Stimulated activated memory B cell treated with anti-CD40 and anti-IgM and Interleukin-4, amounts not matched to agents 10 μg/mL and 1 μg/mL and 100 μg/mL, for 72 hours (primary cell): ENCODE measurements around the gene CCDC80.
"Not testable (repeated sequence)": the region's sequence is repeated elsewhere in the genome, so short reads cannot be mapped to it uniquely, and the experiment has no call there.

Experiments
- ATAC-seq: fragments of 150-1000 bp; cut with Tn5 transposase; 2 replicates; pipeline ENCODE4 v1.10.0; 2021
- H3K27ac Mint-ChIP-seq: one replicate; pipeline ENCODE4 v1.8.0; 2022; ENCODE audit warnings: mild to moderate bottlenecking, mixed read lengths
- H3K27me3 Mint-ChIP-seq: one replicate; pipeline ENCODE4 v1.8.0; 2022; ENCODE audit warnings: mixed read lengths
- H3K36me3 Mint-ChIP-seq: one replicate; pipeline ENCODE4 v1.8.0; 2022; ENCODE audit warnings: mixed read lengths
- H3K4me1 Mint-ChIP-seq: one replicate; pipeline ENCODE4 v1.8.0; 2022; ENCODE audit warnings: mixed read lengths
- H3K4me3 Mint-ChIP-seq: one replicate; pipeline ENCODE4 v1.8.0; 2022; ENCODE audit warnings: mild to moderate bottlenecking, moderate library complexity, mixed read lengths
- H3K9me3 Mint-ChIP-seq: one replicate; pipeline ENCODE4 v1.8.0; 2022; ENCODE audit warnings: mixed read lengths

The CCDC80 gene

GRCh38 chr3:112675349-112675748 lies 34.4 kb upstream of the CCDC80 start:
- H3K27me3 Mint-ChIP-seq = no peaks in the 10 kb centered on the region
- ATAC-seq = no peak
- H3K4me1 Mint-ChIP-seq = peaks cover 33% of the 10 kb centered on the region
- H3K4me3 Mint-ChIP-seq = no peak overlapping the region
- no peaks in the 10 kb centered on the region for H3K36me3 Mint-ChIP-seq
- H3K9me3 Mint-ChIP-seq = no peaks in the 10 kb centered on the region
- H3K27ac Mint-ChIP-seq = no peak overlapping the region

- no peak for ATAC-seq
- Mint-ChIP-seq H3K9me3 (no peaks in the 10 kb centered on the region), H3K27me3 (peaks cover 14% of the 10 kb centered on the region), H3K4me1 (peaks cover 32% of the 10 kb centered on the region), H3K36me3 (no peaks in the 10 kb centered on the region), H3K4me3 (no peak overlapping the region), H3K27ac (no peak overlapping the region)
Observed at GRCh38 chr3:112672716-112673541, 32.0 kb upstream of the CCDC80 start.

- no peak for ATAC-seq
- no peak overlapping the region for H3K4me3 Mint-ChIP-seq
- H3K9me3 Mint-ChIP-seq = no peaks in the 10 kb centered on the region
- H3K27me3 Mint-ChIP-seq = peaks cover 14% of the 10 kb centered on the region
- peaks cover 24% of the 10 kb centered on the region for H3K4me1 Mint-ChIP-seq
- no peaks in the 10 kb centered on the region for H3K36me3 Mint-ChIP-seq
- no peak overlapping the region for H3K27ac Mint-ChIP-seq
Observed at GRCh38 chr3:112671930-112672715, 31.2 kb upstream of the CCDC80 start.

GRCh38 chr3:112670824-112671223 lies 29.9 kb upstream of the CCDC80 start:
- Mint-ChIP-seq H3K4me1 (peaks cover 11% of the 10 kb centered on the region), H3K27me3 (peaks cover 14% of the 10 kb centered on the region)

GRCh38 chr3:112667599-112667998 lies 26.7 kb upstream of the CCDC80 start:
- H3K9me3 Mint-ChIP-seq = no peaks in the 10 kb centered on the region
- H3K27ac Mint-ChIP-seq = no peak overlapping the region
- no peak for ATAC-seq
- no peaks in the 10 kb centered on the region for H3K36me3 Mint-ChIP-seq
- peaks cover 24% of the 10 kb centered on the region for H3K27me3 Mint-ChIP-seq
- H3K4me3 Mint-ChIP-seq = no peak overlapping the region
- peaks cover 4% of the 10 kb centered on the region for H3K4me1 Mint-ChIP-seq

More at GRCh38 chr3:112670824-112671223, 29.9 kb upstream of the CCDC80 start:
- Mint-ChIP-seq H3K36me3 (no peaks in the 10 kb centered on the region), H3K9me3 (no peaks in the 10 kb centered on the region), H3K27ac (no peak overlapping the region), H3K4me3 (no peak overlapping the region)
- no peak for ATAC-seq

- not testable (repeated sequence) for H3K4me3 Mint-ChIP-seq, ATAC-seq, H3K36me3 Mint-ChIP-seq, H3K9me3 Mint-ChIP-seq, H3K27ac Mint-ChIP-seq, H3K4me1 Mint-ChIP-seq
- peaks cover 24% of the 10 kb centered on the region for H3K27me3 Mint-ChIP-seq
Observed at GRCh38 chr3:112665009-112665408, 24.1 kb upstream of the CCDC80 start.

GRCh38 chr3:112656043-112656442 lies 15.1 kb upstream of the CCDC80 start:
- Mint-ChIP-seq H3K4me1 (no peaks in the 10 kb centered on the region), H3K9me3 (peaks cover 3% of the 10 kb centered on the region), H3K4me3 (no peak overlapping the region), H3K27me3 (no peaks in the 10 kb centered on the region), H3K27ac (no peak overlapping the region), H3K36me3 (no peaks in the 10 kb centered on the region)
- ATAC-seq = no peak

- Mint-ChIP-seq H3K4me3 (no peak overlapping the region), H3K27me3 (no peaks in the 10 kb centered on the region), H3K9me3 (peaks cover 1% of the 10 kb centered on the region), H3K36me3 (no peaks in the 10 kb centered on the region), H3K4me1 (no peaks in the 10 kb centered on the region), H3K27ac (no peak overlapping the region)
- no peak for ATAC-seq
Observed at GRCh38 chr3:112654979-112655378, 14.0 kb upstream of the CCDC80 start.

GRCh38 chr3:112654492-112654891 lies 13.5 kb upstream of the CCDC80 start:
- Mint-ChIP-seq H3K36me3 (no peaks in the 10 kb centered on the region), H3K9me3 (no peaks in the 10 kb centered on the region), H3K27me3 (no peaks in the 10 kb centered on the region), H3K4me1 (no peaks in the 10 kb centered on the region), H3K4me3 (no peak overlapping the region), H3K27ac (no peak overlapping the region)
- ATAC-seq = no peak

- Mint-ChIP-seq H3K9me3 (no peaks in the 10 kb centered on the region), H3K36me3 (no peaks in the 10 kb centered on the region), H3K4me1 (peaks cover 2% of the 10 kb centered on the region), H3K4me3 (no peak overlapping the region), H3K27me3 (no peaks in the 10 kb centered on the region), H3K27ac (no peak overlapping the region)
- no peak for ATAC-seq
Observed at GRCh38 chr3:112653881-112654300, 12.9 kb upstream of the CCDC80 start.

- ATAC-seq = no peak
- H3K4me3 Mint-ChIP-seq = no peak overlapping the region
- peaks cover 7% of the 10 kb centered on the region for H3K4me1 Mint-ChIP-seq
- no peaks in the 10 kb centered on the region for H3K9me3 Mint-ChIP-seq
- no peak overlapping the region for H3K27ac Mint-ChIP-seq
- H3K36me3 Mint-ChIP-seq = no peaks in the 10 kb centered on the region
- H3K27me3 Mint-ChIP-seq = no peaks in the 10 kb centered on the region
Observed at GRCh38 chr3:112653209-112653871, 12.4 kb upstream of the CCDC80 start.

- no peak overlapping the region for H3K27ac Mint-ChIP-seq
- no peak for ATAC-seq
- no peak overlapping the region for H3K4me3 Mint-ChIP-seq
- peaks cover 8% of the 10 kb centered on the region for H3K27me3 Mint-ChIP-seq
- H3K9me3 Mint-ChIP-seq = no peaks in the 10 kb centered on the region
- H3K36me3 Mint-ChIP-seq = no peaks in the 10 kb centered on the region
- peaks cover 7% of the 10 kb centered on the region for H3K4me1 Mint-ChIP-seq
Observed at GRCh38 chr3:112651516-112651915, 10.6 kb upstream of the CCDC80 start.

GRCh38 chr3:112651071-112651470 lies 10.1 kb upstream of the CCDC80 start:
- H3K27me3 Mint-ChIP-seq = peaks cover 12% of the 10 kb centered on the region

GRCh38 chr3:112650482-112650881 lies 9.5 kb upstream of the CCDC80 start:
- Mint-ChIP-seq H3K4me3 (no peak overlapping the region), H3K27me3 (peaks cover 12% of the 10 kb centered on the region), H3K36me3 (no peaks in the 10 kb centered on the region), H3K9me3 (no peaks in the 10 kb centered on the region), H3K27ac (no peak overlapping the region), H3K4me1 (peaks cover 7% of the 10 kb centered on the region)
- ATAC-seq = no peak

More at GRCh38 chr3:112651071-112651470, 10.1 kb upstream of the CCDC80 start:
- H3K36me3 Mint-ChIP-seq = no peaks in the 10 kb centered on the region
- peaks cover 7% of the 10 kb centered on the region for H3K4me1 Mint-ChIP-seq
- H3K27ac Mint-ChIP-seq = no peak overlapping the region
- no peak for ATAC-seq
- H3K4me3 Mint-ChIP-seq = no peak overlapping the region
- H3K9me3 Mint-ChIP-seq = no peaks in the 10 kb centered on the region

- H3K4me1 Mint-ChIP-seq = peaks cover 7% of the 10 kb centered on the region
- no peaks in the 10 kb centered on the region for H3K36me3 Mint-ChIP-seq
- no peak overlapping the region for H3K4me3 Mint-ChIP-seq
- H3K9me3 Mint-ChIP-seq = no peaks in the 10 kb centered on the region
- no peak for ATAC-seq
- no peak overlapping the region for H3K27ac Mint-ChIP-seq
- H3K27me3 Mint-ChIP-seq = peaks cover 12% of the 10 kb centered on the region
Observed at GRCh38 chr3:112649478-112649735, 8.5 kb upstream of the CCDC80 start.
